Kidney epithelial cell (primary cell): Measurements from ENCODE around the gene RNF212. TPM values are rescaled to one million over a fixed set of nuclear protein-coding genes. Genes with fewer than 3 reads are reported as not detected.

ENCODE experiments used
- DNase-seq: peaks from one replicate; pipeline ENCODE4 v3.0.0-alpha.2; 2010; ENCODE audit warnings: low read depth
- H3K27me3 ChIP-seq: 2 replicates; pipeline ENCODE4 v1.6.0; 2011; ENCODE audit warnings: low read length; ENCODE audit not compliant: control insufficient read depth, insufficient read depth
- H3K36me3 ChIP-seq: 2 replicates; pipeline ENCODE4 v1.5.1; 2011; ENCODE audit warnings: low read length; ENCODE audit not compliant: control insufficient read depth, insufficient read depth
- H3K4me3 ChIP-seq: 2 replicates; pipeline ENCODE4 v1.5.1; 2011; ENCODE audit warnings: low read depth, mild to moderate bottlenecking, control low read depth, low read length
- total RNA-seq: library from RNA; depleted of rRNA; stranded (reverse); fragments of >200 nt; gene quantifications from 2 replicates; pipeline ENCODE4 v1.2.3, GENCODE V29; 2015
- TF ChIP-seq, protein P1 (sequence below): IDR thresholded peaks from 2 replicates; pipeline ENCODE4 v1.5.1; 2011; ENCODE audit warnings: mild to moderate bottlenecking, moderate library complexity, low read length, control low read depth, inconsistent platforms; ENCODE audit not compliant: insufficient read depth, poor library complexity, severe bottlenecking

RNF212 gene
- total RNA-seq, 1 donor from 2014 or later, result 5.2 TPM

DNA sequence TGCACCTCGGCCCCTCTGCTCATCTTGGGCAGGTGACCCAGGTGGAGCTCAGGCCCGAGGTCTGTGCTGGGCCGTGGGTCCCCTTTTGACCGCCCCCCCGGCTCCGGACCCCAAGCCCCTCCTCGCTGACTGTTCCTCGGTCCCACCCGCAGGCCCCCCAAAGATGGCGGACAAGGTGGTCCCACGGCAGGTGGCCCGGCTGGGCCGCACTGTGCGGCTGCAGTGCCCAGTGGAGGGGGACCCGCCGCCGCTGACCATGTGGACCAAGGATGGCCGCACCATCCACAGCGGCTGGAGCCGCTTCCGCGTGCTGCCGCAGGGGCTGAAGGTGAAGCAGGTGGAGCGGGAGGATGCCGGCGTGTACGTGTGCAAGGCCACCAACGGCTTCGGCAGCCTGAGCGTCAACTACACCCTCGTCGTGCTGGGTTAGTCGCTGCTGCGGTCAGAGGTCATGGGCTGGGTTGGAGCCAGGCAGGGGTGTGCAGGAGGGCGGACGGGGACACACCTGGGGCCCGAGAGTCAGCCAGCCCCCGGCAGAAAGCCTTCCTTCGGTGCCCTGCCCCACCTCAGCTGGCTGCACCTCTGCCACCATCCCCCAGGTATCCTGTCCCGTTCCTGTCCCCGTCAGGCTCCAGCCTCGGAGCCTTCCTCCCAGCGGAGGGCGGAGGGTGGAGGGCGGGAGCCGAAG lies 91.2 kb downstream of the RNF212 start:
- Histone ChIP-seq H3K36me3 (no peaks in the 10 kb centered on the region), H3K4me3 (no peak overlapping the region), H3K27me3 (no peaks in the 10 kb centered on the region)
- TF ChIP-seq, protein P1, sequence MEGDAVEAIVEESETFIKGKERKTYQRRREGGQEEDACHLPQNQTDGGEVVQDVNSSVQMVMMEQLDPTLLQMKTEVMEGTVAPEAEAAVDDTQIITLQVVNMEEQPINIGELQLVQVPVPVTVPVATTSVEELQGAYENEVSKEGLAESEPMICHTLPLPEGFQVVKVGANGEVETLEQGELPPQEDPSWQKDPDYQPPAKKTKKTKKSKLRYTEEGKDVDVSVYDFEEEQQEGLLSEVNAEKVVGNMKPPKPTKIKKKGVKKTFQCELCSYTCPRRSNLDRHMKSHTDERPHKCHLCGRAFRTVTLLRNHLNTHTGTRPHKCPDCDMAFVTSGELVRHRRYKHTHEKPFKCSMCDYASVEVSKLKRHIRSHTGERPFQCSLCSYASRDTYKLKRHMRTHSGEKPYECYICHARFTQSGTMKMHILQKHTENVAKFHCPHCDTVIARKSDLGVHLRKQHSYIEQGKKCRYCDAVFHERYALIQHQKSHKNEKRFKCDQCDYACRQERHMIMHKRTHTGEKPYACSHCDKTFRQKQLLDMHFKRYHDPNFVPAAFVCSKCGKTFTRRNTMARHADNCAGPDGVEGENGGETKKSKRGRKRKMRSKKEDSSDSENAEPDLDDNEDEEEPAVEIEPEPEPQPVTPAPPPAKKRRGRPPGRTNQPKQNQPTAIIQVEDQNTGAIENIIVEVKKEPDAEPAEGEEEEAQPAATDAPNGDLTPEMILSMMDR, result no peak
- DNase-seq, result no peak

Other genes with a start within 250 kb of the RNF212 start
- 105 and 131 TPM in 2 replicates for gene GAK, start 181.2 kb downstream of the RNF212 start, total RNA-seq
- gene TMEM175, start 181.1 kb downstream of the RNF212 start, total RNA-seq, result 16.0 and 20.5 TPM in 2 replicates
- 14.8 and 17.3 TPM in 2 replicates for gene DGKQ, start 140.0 kb downstream of the RNF212 start, total RNA-seq
- 7.1 and 18.1 TPM in 2 replicates for gene IDUA, start 126.5 kb downstream of the RNF212 start, total RNA-seq
- gene SLC26A1, start 120.2 kb downstream of the RNF212 start, total RNA-seq, result 0.38 and 0.96 TPM in 2 replicates
- 39.2 and 41.9 TPM in 2 replicates for gene FGFRL1, start 101.9 kb downstream of the RNF212 start, total RNA-seq
- gene SPON2, start 59.0 kb upstream of the RNF212 start, total RNA-seq, result 9.7 and 10.9 TPM in 2 replicates
- 170 and 195 TPM in 2 replicates for gene CTBP1, start 135.6 kb upstream of the RNF212 start, total RNA-seq
- gene MAEA, start 176.3 kb upstream of the RNF212 start, total RNA-seq, result 79.1 and 88.7 TPM in 2 replicates
- gene UVSSA, start 233.6 kb upstream of the RNF212 start, total RNA-seq, result 13.0 and 13.5 TPM in 2 replicates